Osteoblast (primary cell): ENCODE data around the gene RAD51D. TPM values are rescaled to one million over a fixed set of nuclear protein-coding genes. Genes with fewer than 3 reads are reported as not detected.

Experiments
- DNase-seq: peaks from one replicate; pipeline ENCODE4 v3.0.0; 2011; ENCODE audit warnings: low spot score, mixed read lengths; ENCODE audit not compliant: insufficient read length; ENCODE audit errors: missing footprints
- H2AFZ ChIP-seq: 2 replicates; pipeline ENCODE4 v1.6.0; 2011; ENCODE audit warnings: mild to moderate bottlenecking, low read length
- H3K27ac ChIP-seq: 2 replicates; pipeline ENCODE4 v1.5.1; 2011; ENCODE audit warnings: mild to moderate bottlenecking, low read depth, low read length, moderate library complexity
- H3K27me3 ChIP-seq: 2 replicates; pipeline ENCODE4 v1.6.0; 2012; ENCODE audit warnings: mild to moderate bottlenecking, control low read depth, inconsistent platforms, low read length, moderate library complexity; ENCODE audit not compliant: insufficient read depth
- H3K36me3 ChIP-seq: 2 replicates; pipeline ENCODE4 v1.5.1; 2011; ENCODE audit warnings: mild to moderate bottlenecking, low read length, control low read depth, moderate library complexity; ENCODE audit not compliant: insufficient read depth
- H3K4me1 ChIP-seq: 2 replicates; pipeline ENCODE4 v1.5.1; 2011; ENCODE audit warnings: mild to moderate bottlenecking, low read length, control low read depth, moderate library complexity; ENCODE audit not compliant: insufficient read depth
- H3K4me2 ChIP-seq: 2 replicates; pipeline ENCODE4 v1.6.0; 2011; ENCODE audit warnings: mild to moderate bottlenecking, low read length; ENCODE audit not compliant: insufficient read depth
- H3K4me3 ChIP-seq: fragments of 200-600 bp; sonication (generic); 3 replicates; pipeline ENCODE4 v1.5.1; 2012; ENCODE audit warnings: mild to moderate bottlenecking, low read length, inconsistent platforms; ENCODE audit not compliant: insufficient read depth
- H3K79me2 ChIP-seq: 2 replicates; pipeline ENCODE4 v1.6.0; 2012; ENCODE audit warnings: mild to moderate bottlenecking, low read length, control low read depth, inconsistent platforms; ENCODE audit not compliant: insufficient read depth
- H3K9me3 ChIP-seq: 2 replicates; pipeline ENCODE4 v1.5.1; 2011; ENCODE audit warnings: low read depth, low read length, control low read depth
- H4K20me1 ChIP-seq: 2 replicates; pipeline ENCODE4 v1.6.0; 2012; ENCODE audit warnings: mild to moderate bottlenecking, low read length, control low read depth; ENCODE audit not compliant: insufficient read depth
- small RNA-seq: library from RNA; depleted of rRNA; stranded (forward); fragments of <200 nt; gene quantifications from one replicate; pipeline ENCODE3, GENCODE V24; 2012
- total RNA-seq: library from RNA; depleted of rRNA; stranded (reverse); fragments of >200 nt; gene quantifications from 2 replicates; pipeline ENCODE4 v1.2.3, GENCODE V29; 2012
- TF ChIP-seq, protein P1 (sequence below): IDR thresholded peaks from 2 replicates; pipeline ENCODE4 v1.5.1; 2011; ENCODE audit warnings: mild to moderate bottlenecking, low read depth, low read length, moderate library complexity; ENCODE audit errors: extremely low read depth

RAD51D gene
- total RNA-seq, 1 donor = 14.8 TPM

DNA sequence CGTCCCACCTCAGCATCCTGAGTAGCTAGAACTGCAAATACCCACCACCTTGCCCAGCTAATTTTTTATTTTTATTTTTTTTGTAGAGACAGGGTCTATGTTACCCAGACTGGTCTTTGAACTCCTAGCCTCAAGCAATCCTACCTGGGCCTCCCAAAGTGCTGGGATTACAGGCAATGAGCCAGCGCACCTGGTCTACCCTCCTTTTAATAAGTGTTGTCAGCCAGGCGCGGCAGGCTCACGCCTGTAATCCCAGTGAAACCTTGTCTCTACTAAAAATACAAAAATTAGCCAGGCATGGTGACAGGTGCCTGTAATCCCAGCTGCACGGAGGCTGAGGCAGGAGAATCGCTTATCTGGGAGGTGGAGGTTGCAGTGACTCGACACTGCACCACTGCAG, 75.5 kb downstream of the RAD51D start:
- no peaks in the 10 kb centered on the region for H3K36me3 ChIP-seq
- peaks cover 7% of the 10 kb centered on the region for H4K20me1 ChIP-seq
- peaks cover 44% of the 10 kb centered on the region for H3K79me2 ChIP-seq
- H3K4me2 ChIP-seq = no peak overlapping the region
- TF ChIP-seq, protein P1, sequence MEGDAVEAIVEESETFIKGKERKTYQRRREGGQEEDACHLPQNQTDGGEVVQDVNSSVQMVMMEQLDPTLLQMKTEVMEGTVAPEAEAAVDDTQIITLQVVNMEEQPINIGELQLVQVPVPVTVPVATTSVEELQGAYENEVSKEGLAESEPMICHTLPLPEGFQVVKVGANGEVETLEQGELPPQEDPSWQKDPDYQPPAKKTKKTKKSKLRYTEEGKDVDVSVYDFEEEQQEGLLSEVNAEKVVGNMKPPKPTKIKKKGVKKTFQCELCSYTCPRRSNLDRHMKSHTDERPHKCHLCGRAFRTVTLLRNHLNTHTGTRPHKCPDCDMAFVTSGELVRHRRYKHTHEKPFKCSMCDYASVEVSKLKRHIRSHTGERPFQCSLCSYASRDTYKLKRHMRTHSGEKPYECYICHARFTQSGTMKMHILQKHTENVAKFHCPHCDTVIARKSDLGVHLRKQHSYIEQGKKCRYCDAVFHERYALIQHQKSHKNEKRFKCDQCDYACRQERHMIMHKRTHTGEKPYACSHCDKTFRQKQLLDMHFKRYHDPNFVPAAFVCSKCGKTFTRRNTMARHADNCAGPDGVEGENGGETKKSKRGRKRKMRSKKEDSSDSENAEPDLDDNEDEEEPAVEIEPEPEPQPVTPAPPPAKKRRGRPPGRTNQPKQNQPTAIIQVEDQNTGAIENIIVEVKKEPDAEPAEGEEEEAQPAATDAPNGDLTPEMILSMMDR = no peak
- no peak overlapping the region for H3K4me3 ChIP-seq
- H3K27me3 ChIP-seq = no peaks in the 10 kb centered on the region
- DNase-seq = no peak
- H3K4me1 ChIP-seq = peaks cover 9% of the 10 kb centered on the region
- no peaks in the 10 kb centered on the region for H3K9me3 ChIP-seq
- no peak overlapping the region for H3K27ac ChIP-seq
- H2AFZ ChIP-seq = no peak overlapping the region

Small RNA genes within 50 kb of the gene (small RNA-seq; reads per million reads assigned to genes)
- gene AC004223.1 (not detected), gene RNU6-840P (not detected)

Other genes starting within 250 kb of the RAD51D start
- 5.9 and 6.2 TPM in 2 replicates for gene CCT6B, start 158.4 kb downstream of the RAD51D start, total RNA-seq
- gene ZNF830, start 158.3 kb downstream of the RAD51D start, total RNA-seq = 9.4 and 10.5 TPM in 2 replicates
- 22.1 and 26.1 TPM in 2 replicates for gene LIG3, start 139.3 kb downstream of the RAD51D start, total RNA-seq
- 15.2 and 15.6 TPM in 2 replicates for gene RFFL, start 56.2 kb downstream of the RAD51D start, total RNA-seq
- not detected in 2 replicates for gene FNDC8, start 1.8 kb upstream of the RAD51D start, total RNA-seq
- 13.3 and 15.6 TPM in 2 replicates for gene NLE1, start 22.4 kb upstream of the RAD51D start, total RNA-seq
- not detected in 2 replicates for gene UNC45B, start 28.0 kb upstream of the RAD51D start, total RNA-seq
- gene SLC35G3, start 74.5 kb upstream of the RAD51D start, total RNA-seq = not detected in 2 replicates
- 184 and 211 TPM in 2 replicates for gene SLFN5, start 123.2 kb upstream of the RAD51D start, total RNA-seq